A549 (cell line): ENCODE data around the gene MAP3K21. TPM values are rescaled to one million over a fixed set of nuclear protein-coding genes. Genes with fewer than 3 reads are reported as not detected.

Experiments
- ATAC-seq, 2 experiments: fragments of 200-7000 bp in 1 of 2; fragments of >200 bp in 1 of 2; cut with Nextera tagmentation in 1 of 2; cut with Tn5 transposase in 1 of 2; 3 replicates each; pipeline versions ENCODE4 v1.8.0 to v1.9.1; 2018 to 2020; ENCODE audit warnings: mild to moderate bottlenecking in 1 of 2, moderate library complexity in 1 of 2
- CTCF ChIA-PET: fragments of 300-600 bp; sonication (Branson Sonifier 250); formaldehyde crosslinking; extraction: SDS; loops from one replicate; lab custom pipeline; 2021; ENCODE audit warnings: antibody characterized with exemption, inconsistent platforms; lab: Yijun Ruan, JAX
- POLR2A ChIA-PET: fragments of 350-600 bp; formaldehyde crosslinking; extraction: SDS; loops from one replicate; lab custom pipeline; 2021; ENCODE audit warnings: antibody characterized with exemption, inconsistent platforms; lab: Yijun Ruan, JAX
- DNase-seq, 2 experiments: peaks; one replicate each; pipeline versions ENCODE4 v3.0.0 to v3.0.0-alpha.2; 2011 to 2016; ENCODE audit warnings: low read depth in 1 of 2, low spot score in 1 of 2
- FAIRE-seq: peaks from 2 replicates; lab custom pipeline; 2011; peaks lifted over from hg19 to GRCh38; lab: Jason Lieb, UNC
- H3K27ac ChIP-seq, 2 experiments: fragments of >200 bp; sonication (Bioruptor Twin); formaldehyde crosslinking; 3 replicates each; pipeline ENCODE4 v1.5.1; 2016 to 2017
- H3K4me1 ChIP-seq: fragments of >200 bp; sonication (Bioruptor Twin); formaldehyde crosslinking; 3 replicates; pipeline ENCODE4 v1.6.1; 2016
- H3K4me2 ChIP-seq: fragments of >200 bp; sonication (Bioruptor Twin); formaldehyde crosslinking; 3 replicates; pipeline ENCODE4 v1.6.1; 2016
- H3K4me3 ChIP-seq: fragments of >200 bp; sonication (Bioruptor Twin); formaldehyde crosslinking; 3 replicates; pipeline ENCODE4 v1.5.1; 2016
- H3K9me3 ChIP-seq: fragments of >200 bp; sonication (Bioruptor Twin); formaldehyde crosslinking; 3 replicates; pipeline ENCODE4 v1.6.1; 2016
- CHD2 ChIP-seq: fragments of 150-350 bp; IDR thresholded peaks from 2 replicates; pipeline ENCODE4 v1.6.1; 2014; ENCODE audit warnings: low read length; ENCODE audit not compliant: partially characterized antibody
- CHD4 ChIP-seq: fragments of 200-600 bp; sonication (generic); IDR thresholded peaks from 2 replicates; pipeline ENCODE4 v1.6.1; 2016; ENCODE audit warnings: antibody characterized with exemption, mild to moderate bottlenecking, borderline replicate concordance
- EP300 ChIP-seq, 2 experiments: fragments of >200 bp; sonication (Bioruptor Twin); formaldehyde crosslinking; IDR thresholded peaks; 2 replicates in 1 of 2; 3 replicates in 1 of 2; pipeline ENCODE4 v1.6.1; 2016 to 2017
- ESRRA ChIP-seq: fragments of 150-350 bp; IDR thresholded peaks from 2 replicates; pipeline ENCODE4 v1.6.1; 2014; ENCODE audit warnings: mild to moderate bottlenecking, low read length, borderline replicate concordance
- FOSL2 ChIP-seq, 2 experiments: fragments of 450-650 bp in 1 of 2; fragments of >200 bp in 1 of 2; sonication (Bioruptor Twin) in 1 of 2; formaldehyde crosslinking; IDR thresholded peaks; 2 replicates each; pipeline versions ENCODE4 v1.5.0 to v1.6.1; 2016 to 2020; ENCODE audit warnings: mild to moderate bottlenecking in 1 of 2, moderate library complexity in 1 of 2
- FOXS1 ChIP-seq: fragments of 250-450 bp; sonication (Bioruptor Pico); IDR thresholded peaks from 2 replicates; pipeline ENCODE4 v1.5.0; 2020; ENCODE audit warnings: mild to moderate bottlenecking, moderate library complexity
- GATA3 ChIP-seq: IDR thresholded peaks from 2 replicates; pipeline ENCODE4 v1.6.1; 2012; ENCODE audit warnings: borderline replicate concordance
- HDAC2 ChIP-seq: fragments of 200-600 bp; sonication (generic); IDR thresholded peaks from 2 replicates; pipeline ENCODE4 v1.6.1; 2016
- HEYL ChIP-seq: fragments of 250-450 bp; sonication (Bioruptor Pico); IDR thresholded peaks from 2 replicates; pipeline ENCODE4 v1.8.0; 2021; ENCODE audit warnings: mild to moderate bottlenecking, moderate library complexity
- HOXA7 ChIP-seq: fragments of 250-450 bp; sonication (Bioruptor Pico); IDR thresholded peaks from 2 replicates; pipeline ENCODE4 v1.5.0; 2020; ENCODE audit warnings: mild to moderate bottlenecking, moderate library complexity
- JUN ChIP-seq, 2 experiments: fragments of >200 bp; sonication (Bioruptor Twin); formaldehyde crosslinking; IDR thresholded peaks; 2 replicates in 1 of 2; 3 replicates in 1 of 2; pipeline ENCODE4 v1.6.1; 2016 to 2017
- JUNB ChIP-seq: fragments of >200 bp; sonication (Bioruptor Twin); formaldehyde crosslinking; IDR thresholded peaks from 2 replicates; pipeline ENCODE4 v1.6.1; 2016
- KDM1A ChIP-seq: fragments of 200-600 bp; sonication (generic); IDR thresholded peaks from 2 replicates; pipeline ENCODE4 v1.6.1; 2016; ENCODE audit warnings: low read depth, mild to moderate bottlenecking
- NFE2L2 ChIP-seq: fragments of 150-350 bp; conservative IDR thresholded peaks from 2 replicates; pipeline ENCODE4 v1.6.1; 2014; ENCODE audit warnings: low read length
- NPAS2 ChIP-seq: fragments of 250-450 bp; sonication (Bioruptor Pico); IDR thresholded peaks from 2 replicates; pipeline ENCODE4 v1.8.0; 2022; ENCODE audit warnings: mild to moderate bottlenecking, moderate library complexity, borderline replicate concordance
- POLR2AphosphoS2 ChIP-seq: conservative IDR thresholded peaks from 2 replicates; pipeline ENCODE4 v1.6.1; 2012; ENCODE audit warnings: low read length, improper control_type of control experiment, inconsistent platforms
- RARB ChIP-seq: fragments of 250-450 bp; sonication (Bioruptor Pico); IDR thresholded peaks from 2 replicates; pipeline ENCODE4 v1.8.0; 2021; ENCODE audit warnings: mild to moderate bottlenecking, moderate library complexity
- RCOR1 ChIP-seq: fragments of 150-350 bp; IDR thresholded peaks from 2 replicates; pipeline ENCODE4 v1.6.1; 2014; ENCODE audit warnings: antibody characterized with exemption, low read length, low read depth
- ZNF302 ChIP-seq: fragments of 250-450 bp; sonication (Bioruptor Pico); IDR thresholded peaks from 2 replicates; pipeline ENCODE4 v1.9.0; 2021; ENCODE audit warnings: inconsistent platforms, mild to moderate bottlenecking, moderate library complexity
- ZSCAN20 ChIP-seq: fragments of 250-450 bp; sonication (Bioruptor Pico); IDR thresholded peaks from 2 replicates; pipeline ENCODE4 v1.8.0; 2022; ENCODE audit warnings: mild to moderate bottlenecking, moderate library complexity
- WGBS: methylation state at CpG from one replicate; pipeline ENCODE4 v1.1.6; 2017; ENCODE audit errors: missing lambda C conversion rate; 5-methylcytosine and 5-hydroxymethylcytosine counted together
- polyA plus RNA-seq, 4 experiments: library from polyadenylated mRNA; depleted of rRNA in 3 of 4; stranded (reverse); fragments of >200 nt; fragmentation: RNase III in 1 of 4; extraction: RNeasy Plus Mini Kit Qiagen cat#74134 plus additional on column Dnase treatment in 1 of 4; gene quantifications; 2 replicates in 3 of 4; 3 replicates in 1 of 4; pipeline ENCODE4 v1.2.3, GENCODE V29; 2011 to 2017
- TF ChIP-seq, protein P1 (sequence below): fragments of >200 bp; sonication (Bioruptor Twin); formaldehyde crosslinking; IDR thresholded peaks from 3 replicates; pipeline ENCODE4 v1.5.1; 2016
- TF ChIP-seq, protein P2 (sequence below): fragments of 450-650 bp; IDR thresholded peaks from 2 replicates; pipeline ENCODE4 v1.6.1; 2014; ENCODE audit warnings: antibody characterized with exemption
- TF ChIP-seq, protein P3 (sequence below): fragments of 150-350 bp; IDR thresholded peaks from 2 replicates; pipeline ENCODE4 v1.6.1; 2014; ENCODE audit warnings: low read depth, mild to moderate bottlenecking, low read length

MAP3K21 gene
- polyA plus RNA-seq, 2 of the 4 experiments (the other 2 are of a cell fraction): 14.4 to 26.9 TPM

DNA sequence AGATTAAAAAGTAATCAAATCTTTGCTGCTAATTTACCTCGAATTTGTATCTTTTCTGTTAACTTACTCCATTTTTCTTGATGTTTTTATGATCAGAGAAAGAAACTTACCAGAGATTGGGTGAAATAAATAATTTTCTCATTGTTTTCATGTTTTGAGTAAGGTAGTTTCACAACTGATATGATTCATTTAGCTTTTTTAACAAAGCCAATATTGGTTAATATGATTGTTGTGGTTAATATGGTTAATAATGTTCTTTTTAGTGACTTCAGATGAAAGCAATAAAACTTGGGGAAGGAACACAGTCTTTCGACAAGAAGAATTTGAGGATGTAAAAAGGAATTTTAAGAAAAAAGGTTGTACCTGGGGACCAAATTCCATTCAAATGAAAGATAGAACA is 48.1 kb downstream of the MAP3K21 start:
- H3K9me3 ChIP-seq: no peaks in the 10 kb centered on the region
- ATAC-seq (no peak), FAIRE-seq (no peak), DNase-seq (no peak)
- H3K4me1 ChIP-seq: 0 out of 3 replicates have a peak, but pooled peaks cover 4% of the 10 kb centered on the region
- H3K4me2 ChIP-seq: no peak overlapping the region
- H3K27ac ChIP-seq: no peak overlapping the region
- ChIA-PET POLR2A (no interaction called here), CTCF (no interaction called here)
- no peak for TF ChIP-seq FOXS1 (CRISPR knock-in tag)
- no peak for TF ChIP-seq NFE2L2
- no peak for TF ChIP-seq ESRRA
- TF ChIP-seq NPAS2 (CRISPR knock-in tag): no peak
- TF ChIP-seq CHD4: no peak
- 83% methylated on average over 2 of the region's 2 CpGs for WGBS
- H3K4me3 ChIP-seq: no peak overlapping the region

DNA sequence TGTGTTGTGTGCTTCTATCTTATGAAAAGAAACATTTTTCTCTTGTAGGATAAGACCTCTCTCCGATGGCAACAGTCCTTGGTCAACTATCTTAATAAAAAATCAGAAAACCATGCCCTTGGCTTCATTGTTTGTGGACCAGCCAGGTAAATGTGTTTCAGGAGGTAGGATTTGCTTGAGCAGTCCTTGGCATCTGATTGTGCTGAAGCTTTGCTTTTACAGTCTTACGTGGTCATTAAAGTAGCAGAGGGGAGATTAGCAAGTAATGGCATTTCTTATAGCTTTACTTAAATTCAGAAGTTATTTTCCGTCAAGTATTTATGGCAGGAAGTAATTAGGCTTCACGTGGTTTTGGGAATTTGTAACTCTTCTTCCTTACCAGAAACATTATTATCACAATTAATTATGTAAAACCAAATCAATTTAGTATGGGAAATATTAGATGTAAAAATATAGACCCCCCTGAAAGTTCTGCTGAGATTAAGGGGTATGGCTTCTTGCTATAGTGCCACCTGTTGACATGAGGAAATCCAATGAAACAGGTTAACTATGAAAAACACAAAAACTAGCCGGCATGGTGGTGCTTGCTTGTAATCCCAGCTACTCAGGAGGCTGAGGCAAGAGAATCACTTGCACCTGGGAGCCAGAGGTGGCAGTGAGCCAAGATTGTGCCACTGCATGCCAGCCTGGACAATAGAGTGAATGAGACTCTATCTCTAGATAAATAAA is 49.0 kb downstream of the MAP3K21 start:
- H3K9me3 ChIP-seq: no peaks in the 10 kb centered on the region
- TF ChIP-seq, protein P1, sequence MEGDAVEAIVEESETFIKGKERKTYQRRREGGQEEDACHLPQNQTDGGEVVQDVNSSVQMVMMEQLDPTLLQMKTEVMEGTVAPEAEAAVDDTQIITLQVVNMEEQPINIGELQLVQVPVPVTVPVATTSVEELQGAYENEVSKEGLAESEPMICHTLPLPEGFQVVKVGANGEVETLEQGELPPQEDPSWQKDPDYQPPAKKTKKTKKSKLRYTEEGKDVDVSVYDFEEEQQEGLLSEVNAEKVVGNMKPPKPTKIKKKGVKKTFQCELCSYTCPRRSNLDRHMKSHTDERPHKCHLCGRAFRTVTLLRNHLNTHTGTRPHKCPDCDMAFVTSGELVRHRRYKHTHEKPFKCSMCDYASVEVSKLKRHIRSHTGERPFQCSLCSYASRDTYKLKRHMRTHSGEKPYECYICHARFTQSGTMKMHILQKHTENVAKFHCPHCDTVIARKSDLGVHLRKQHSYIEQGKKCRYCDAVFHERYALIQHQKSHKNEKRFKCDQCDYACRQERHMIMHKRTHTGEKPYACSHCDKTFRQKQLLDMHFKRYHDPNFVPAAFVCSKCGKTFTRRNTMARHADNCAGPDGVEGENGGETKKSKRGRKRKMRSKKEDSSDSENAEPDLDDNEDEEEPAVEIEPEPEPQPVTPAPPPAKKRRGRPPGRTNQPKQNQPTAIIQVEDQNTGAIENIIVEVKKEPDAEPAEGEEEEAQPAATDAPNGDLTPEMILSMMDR: peak; percentile 15; the same call in 1 of the 3 replicates
- TF ChIP-seq GATA3 (no peak), FOSL2 (IDR thresholded peaks at IDR 0.05) (no peak), FOSL2 (CRISPR knock-in tag; IDR thresholded peaks at IDR 0.05) (no peak)
- H3K4me1 ChIP-seq: 0 out of 3 replicates have a peak, but pooled peaks cover 4% of the 10 kb centered on the region
- ATAC-seq (no peak), FAIRE-seq (no peak), DNase-seq (no peak)
- POLR2A ChIA-PET: no interaction called here
- no peak overlapping the region for H3K4me2 ChIP-seq
- H3K27ac ChIP-seq: no peak overlapping the region
- no peak overlapping the region for H3K4me3 ChIP-seq
- CTCF ChIA-PET: interaction anchor here (3.1 kb wide), 1 partner anchor 12 kb away, joined by 19 read pairs; no protein-coding TSS in a partner anchor
- 95% methylated on average over 5 of the region's 5 CpGs for WGBS

DNA sequence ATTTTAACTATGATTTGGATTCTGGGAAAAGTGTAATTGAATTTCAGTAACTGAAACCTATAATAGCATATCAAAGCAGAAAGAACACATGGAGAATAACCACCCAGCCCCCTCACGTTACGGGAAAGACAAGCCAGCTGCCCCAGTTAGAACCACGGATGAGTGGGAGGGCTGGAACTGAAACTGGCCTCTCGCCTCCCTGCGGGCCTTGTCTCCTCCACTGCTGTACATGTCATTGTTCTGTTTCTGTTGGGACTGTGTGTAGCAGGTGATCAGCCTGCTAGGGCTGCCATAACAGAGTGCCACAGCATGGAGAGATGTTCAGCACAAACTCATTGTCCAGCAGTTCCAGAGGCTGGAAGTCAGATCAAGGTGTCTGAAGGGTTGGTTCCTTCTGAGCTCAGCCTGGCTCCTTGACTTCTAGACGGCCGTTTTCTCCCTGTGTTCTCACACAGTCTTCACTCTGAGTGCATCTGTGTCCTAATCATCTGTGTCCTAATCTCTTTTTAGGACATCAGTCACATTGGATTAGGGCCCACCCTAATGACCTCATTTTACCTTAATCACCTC is 52.4 kb downstream of the MAP3K21 start:
- POLR2A ChIA-PET: no interaction called here

DNA sequence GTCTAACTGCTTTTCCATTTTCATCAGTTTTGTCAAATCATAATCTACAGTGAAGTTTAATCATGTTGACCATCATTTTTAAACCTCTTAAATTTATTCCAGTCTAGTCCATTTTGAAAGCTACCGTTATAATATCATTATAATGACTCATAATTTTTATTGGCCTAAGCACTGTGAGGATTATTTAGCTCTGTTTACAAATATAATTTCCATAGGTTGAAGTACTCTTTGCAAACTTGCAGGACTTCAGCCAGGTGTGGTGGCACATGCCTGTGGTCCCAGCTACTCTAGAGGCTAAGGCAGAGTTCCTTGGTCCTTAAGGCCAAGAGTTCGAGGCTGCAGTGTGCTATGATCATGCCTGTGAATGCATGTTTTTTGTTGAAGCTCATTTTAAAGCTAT is 54.3 kb downstream of the MAP3K21 start:
- DNase-seq (no peak), FAIRE-seq (no peak), ATAC-seq (no peak)
- Histone ChIP-seq H3K4me1 (peaks cover 5% of the 10 kb centered on the region; the same call in 1 of the 3 replicates), H3K27ac (no peak overlapping the region), H3K9me3 (peaks cover 13% of the 10 kb centered on the region), H3K4me2 (no peak overlapping the region), H3K4me3 (no peak overlapping the region)
- TF ChIP-seq, protein P2, sequence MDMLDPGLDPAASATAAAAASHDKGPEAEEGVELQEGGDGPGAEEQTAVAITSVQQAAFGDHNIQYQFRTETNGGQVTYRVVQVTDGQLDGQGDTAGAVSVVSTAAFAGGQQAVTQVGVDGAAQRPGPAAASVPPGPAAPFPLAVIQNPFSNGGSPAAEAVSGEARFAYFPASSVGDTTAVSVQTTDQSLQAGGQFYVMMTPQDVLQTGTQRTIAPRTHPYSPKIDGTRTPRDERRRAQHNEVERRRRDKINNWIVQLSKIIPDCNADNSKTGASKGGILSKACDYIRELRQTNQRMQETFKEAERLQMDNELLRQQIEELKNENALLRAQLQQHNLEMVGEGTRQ: no peak
- TF ChIP-seq ZNF302 (CRISPR knock-in tag) (no peak), FOSL2 (IDR thresholded peaks at IDR 0.05) (no peak), FOSL2 (CRISPR knock-in tag; IDR thresholded peaks at IDR 0.05) (peak; percentile 8; the same call in 1 of the 2 replicates)
- WGBS: 70% methylated on average over 2 of the region's 2 CpGs
- CTCF ChIA-PET: interaction anchor here (0.9 to 5.6 kb wide), 3 partner anchors 11 to 18 kb away, joined by 3 to 33 read pairs (median 3); no protein-coding TSS in a partner anchor
- POLR2A ChIA-PET: no interaction called here

More for the DNA sequence above, 52.4 kb downstream of the MAP3K21 start:
- FAIRE-seq (peak; percentile 78), ATAC-seq (no peak), DNase-seq (no peak)
- TF ChIP-seq HEYL (CRISPR knock-in tag): no peak
- TF ChIP-seq KDM1A: no peak
- no peak for TF ChIP-seq RCOR1
- TF ChIP-seq HOXA7 (CRISPR knock-in tag): no peak
- TF ChIP-seq JUNB: no peak
- TF ChIP-seq JUN (IDR thresholded peaks at IDR 0.05): no peak
- no peak for TF ChIP-seq ZSCAN20
- no peak for TF ChIP-seq POLR2AphosphoS2
- TF ChIP-seq HDAC2: no peak
- TF ChIP-seq, protein P3, sequence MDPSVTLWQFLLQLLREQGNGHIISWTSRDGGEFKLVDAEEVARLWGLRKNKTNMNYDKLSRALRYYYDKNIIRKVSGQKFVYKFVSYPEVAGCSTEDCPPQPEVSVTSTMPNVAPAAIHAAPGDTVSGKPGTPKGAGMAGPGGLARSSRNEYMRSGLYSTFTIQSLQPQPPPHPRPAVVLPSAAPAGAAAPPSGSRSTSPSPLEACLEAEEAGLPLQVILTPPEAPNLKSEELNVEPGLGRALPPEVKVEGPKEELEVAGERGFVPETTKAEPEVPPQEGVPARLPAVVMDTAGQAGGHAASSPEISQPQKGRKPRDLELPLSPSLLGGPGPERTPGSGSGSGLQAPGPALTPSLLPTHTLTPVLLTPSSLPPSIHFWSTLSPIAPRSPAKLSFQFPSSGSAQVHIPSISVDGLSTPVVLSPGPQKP: no peak
- no peak for TF ChIP-seq EP300 (IDR thresholded peaks at IDR 0.05)
- TF ChIP-seq CHD2: no peak
- no peak for TF ChIP-seq RARB (CRISPR knock-in tag)
- 0 out of 3 replicates have a peak, but pooled peaks cover 4% of the 10 kb centered on the region for H3K4me1 ChIP-seq
- peaks cover 13% of the 10 kb centered on the region for H3K9me3 ChIP-seq
- no peak overlapping the region for H3K27ac ChIP-seq
- 82% methylated on average over 7 of the region's 7 CpGs for WGBS
- CTCF ChIA-PET: no interaction called here
- H3K4me3 ChIP-seq: no peak overlapping the region
- no peak overlapping the region for H3K4me2 ChIP-seq
